Thymus (tissue), 11 donors: ENCODE results near the gene DEPP1. TPM values are rescaled to one million over a fixed set of nuclear protein-coding genes. Genes with fewer than 3 reads are reported as not detected.

Source experiments
- DNase-seq, 9 donors: peaks; one replicate each; pipeline ENCODE4 v3.0.0-alpha.2; 2013; ENCODE audit warnings: low spot score in 9 of 9, low read depth in 6 of 9, missing footprints in 1 of 9
- H3K27ac ChIP-seq, 2 donors: one replicate each; pipeline ENCODE4 v1.5.1; 2013; ENCODE audit warnings: control low read depth in 1 of 2, low read depth in 1 of 2, low read length in 1 of 2, mild to moderate bottlenecking in 1 of 2, moderate library complexity in 1 of 2
- H3K27me3 ChIP-seq, 2 donors: one replicate each; pipeline ENCODE4 v1.5.1; 2013; ENCODE audit warnings: low read length in 1 of 2; ENCODE audit not compliant: control insufficient read depth in 2 of 2, insufficient read depth in 1 of 2
- H3K36me3 ChIP-seq, 2 donors: one replicate each; pipeline ENCODE4 v1.5.1; 2013; ENCODE audit warnings: low read length in 1 of 2, mild to moderate bottlenecking in 1 of 2, moderate library complexity in 1 of 2; ENCODE audit not compliant: control insufficient read depth in 2 of 2, insufficient read depth in 2 of 2
- H3K4me1 ChIP-seq, 2 donors: one replicate each; pipeline ENCODE4 v1.5.1; 2013; ENCODE audit warnings: low read length in 2 of 2; ENCODE audit not compliant: control insufficient read depth in 2 of 2, insufficient read depth in 2 of 2
- H3K4me3 ChIP-seq, 2 donors: one replicate each; pipeline ENCODE4 v1.5.1; 2013; ENCODE audit warnings: low read length in 2 of 2, control low read depth in 1 of 2, mild to moderate bottlenecking in 1 of 2
- H3K9me3 ChIP-seq, 2 donors: one replicate each; pipeline ENCODE4 v1.5.1; 2013; ENCODE audit warnings: low read length in 1 of 2, mild to moderate bottlenecking in 1 of 2; ENCODE audit not compliant: control insufficient read depth in 2 of 2, insufficient read depth in 1 of 2
- WGBS: extraction: QIAGEN DNeasy Blood & Tissue Kit; methylation state at CpG from one replicate; pipeline ENCODE4 v1.1.7; 2013; 5-methylcytosine and 5-hydroxymethylcytosine counted together
- polyA plus RNA-seq: library from polyadenylated mRNA; stranded (reverse); fragments of 200-250 nt; gene quantifications from one replicate; pipeline ENCODE4 v1.2.3, GENCODE V29; 2013
- total RNA-seq: library from RNA; stranded (reverse); fragments of 120-200 nt; gene quantifications from one replicate; pipeline ENCODE4 v1.2.4, GENCODE V29; 2013
- donor health status: healthy.

Gene DEPP1
- total and polyA plus RNA-seq, 2 donors = 12.2 to 51.6 TPM

- peak overlapping the region in 1 of 2 donors; percentile 38 for H3K27ac ChIP-seq
- H3K4me1 ChIP-seq = peaks cover 11 to 21% of the 10 kb centered on the region in 2 donors
- whole genome bisulfite sequencing = 77% methylated on average over 10 of the region's 10 CpGs
- H3K27me3 ChIP-seq = no peaks in the 10 kb centered on the region
- H3K36me3 ChIP-seq = peaks cover 9 to 25% of the 10 kb centered on the region in 2 donors
- peaks cover 0 to 3% of the 10 kb centered on the region in 2 donors for H3K9me3 ChIP-seq
- no peak overlapping the region for H3K4me3 ChIP-seq
- DNase-seq = no peak
Observed at GRCh38 chr10:45003432-45004000, 24.9 kb upstream of the DEPP1 start.

- H3K4me1 ChIP-seq = peaks cover 14 to 30% of the 10 kb centered on the region in 2 donors
- 21% methylated on average over 13 of the region's 13 CpGs for WGBS
- peak; percentile 42 to 82 (median 59) for DNase-seq
Observed at GRCh38 chr10:45001381-45002148, 23.0 kb upstream of the DEPP1 start.

DNA sequence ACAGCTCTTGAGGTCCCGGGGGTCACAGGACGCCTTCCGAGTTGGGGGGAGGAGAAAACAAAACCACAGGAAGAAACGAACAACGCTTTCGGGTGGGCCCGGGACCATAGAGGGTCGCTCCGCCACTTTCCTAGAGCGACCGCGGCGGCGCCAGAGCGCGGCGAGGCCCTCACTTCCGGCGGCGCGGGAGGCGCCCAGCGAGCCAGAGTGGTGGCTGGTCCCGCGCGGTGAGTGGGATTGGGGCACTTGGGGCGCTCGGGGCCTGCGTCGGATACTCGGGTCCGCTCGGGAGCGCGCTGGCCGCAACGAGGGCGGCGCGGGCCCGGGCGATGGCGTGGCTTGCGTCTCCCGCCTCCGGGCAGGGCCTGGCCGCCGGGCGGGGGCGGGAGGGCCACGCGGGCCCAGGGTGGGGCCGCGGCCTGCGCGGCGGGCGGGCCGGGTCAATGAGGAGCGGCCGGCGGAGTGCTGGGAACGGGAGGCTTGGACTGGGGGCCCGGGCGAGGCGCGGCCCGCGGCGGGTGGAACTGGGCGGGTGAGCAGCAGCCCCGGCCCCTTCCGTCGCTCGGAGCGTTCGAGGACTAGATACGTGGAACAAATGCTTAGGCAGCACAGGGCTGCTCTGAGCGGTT lies 22.3 kb upstream of the DEPP1 start, which contains the start of gene ZNF22:
ZNF22 (plus strand) TSS at position 172 of the 629 bp plus-strand sequence. CDS start 2,446 bp downstream, outside the sequence.
- H3K27me3 ChIP-seq = no peaks in the 10 kb centered on the region
- DNase-seq = peak in 8 of 9 donors; percentile 71 to 95 (median 86)
- H3K9me3 ChIP-seq = peaks cover 0 to 3% of the 10 kb centered on the region in 2 donors
- H3K4me3 ChIP-seq = peak within 1 kb of the TSS; percentile 67 to 76
- peaks cover 9 to 25% of the 10 kb centered on the region in 2 donors for H3K36me3 ChIP-seq
- under 1% methylated on average over 79 of the region's 79 CpGs for WGBS
- H3K4me1 ChIP-seq = peaks cover 21 to 37% of the 10 kb centered on the region in 2 donors
- H3K27ac ChIP-seq = peak within 1 kb of the TSS; percentile 93 to 95

More at GRCh38 chr10:45001381-45002148, 23.0 kb upstream of the DEPP1 start:
- peak overlapping the region; percentile 93 to 95 for H3K27ac ChIP-seq
- H3K4me3 ChIP-seq = peak overlapping the region; percentile 67 to 76
- peaks cover 0 to 3% of the 10 kb centered on the region in 2 donors for H3K9me3 ChIP-seq
- peaks cover 9 to 25% of the 10 kb centered on the region in 2 donors for H3K36me3 ChIP-seq
- H3K27me3 ChIP-seq = no peaks in the 10 kb centered on the region

DNA sequence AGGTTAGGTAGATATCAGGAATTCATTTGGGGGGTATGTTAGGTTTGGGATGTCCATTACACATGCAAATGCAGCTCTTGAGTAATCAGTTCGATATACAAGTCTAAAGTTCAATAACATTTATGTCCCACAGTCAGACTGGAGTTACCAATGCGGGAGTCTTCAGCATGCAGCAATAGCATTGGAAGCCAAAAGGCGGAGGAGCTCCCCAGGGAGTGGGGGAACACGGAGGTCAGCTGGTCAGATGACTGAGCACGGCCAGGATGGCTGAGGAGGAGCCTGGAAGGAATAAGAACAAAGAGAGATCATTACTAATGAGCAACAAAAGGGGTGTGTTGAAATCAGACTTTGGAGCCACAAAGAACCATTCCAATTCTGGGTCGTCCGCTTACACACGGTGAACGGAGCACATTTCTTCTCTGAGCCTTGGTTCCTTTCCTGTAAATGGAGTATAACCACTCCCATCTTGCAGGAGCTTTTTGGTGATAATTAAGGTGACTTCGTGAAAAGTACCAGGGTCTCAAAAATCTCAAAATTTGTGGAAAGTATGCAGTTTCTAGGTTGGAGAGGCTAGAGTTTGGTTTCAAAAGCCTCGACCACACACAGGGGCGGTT lies 21.6 kb upstream of the DEPP1 start:
- peak overlapping the region; percentile 88 to 95 for H3K27ac ChIP-seq
- no peaks in the 10 kb centered on the region for H3K27me3 ChIP-seq
- DNase-seq = peak in 1 of 9 donors; percentile 75
- H3K9me3 ChIP-seq = peaks cover 0 to 3% of the 10 kb centered on the region in 2 donors
- peak overlapping the region; percentile 67 to 76 for H3K4me3 ChIP-seq
- peaks cover 27 to 44% of the 10 kb centered on the region in 2 donors for H3K4me1 ChIP-seq
- 33% methylated on average over 12 of the region's 12 CpGs for WGBS
- peaks cover 9 to 19% of the 10 kb centered on the region in 2 donors for H3K36me3 ChIP-seq

DNA sequence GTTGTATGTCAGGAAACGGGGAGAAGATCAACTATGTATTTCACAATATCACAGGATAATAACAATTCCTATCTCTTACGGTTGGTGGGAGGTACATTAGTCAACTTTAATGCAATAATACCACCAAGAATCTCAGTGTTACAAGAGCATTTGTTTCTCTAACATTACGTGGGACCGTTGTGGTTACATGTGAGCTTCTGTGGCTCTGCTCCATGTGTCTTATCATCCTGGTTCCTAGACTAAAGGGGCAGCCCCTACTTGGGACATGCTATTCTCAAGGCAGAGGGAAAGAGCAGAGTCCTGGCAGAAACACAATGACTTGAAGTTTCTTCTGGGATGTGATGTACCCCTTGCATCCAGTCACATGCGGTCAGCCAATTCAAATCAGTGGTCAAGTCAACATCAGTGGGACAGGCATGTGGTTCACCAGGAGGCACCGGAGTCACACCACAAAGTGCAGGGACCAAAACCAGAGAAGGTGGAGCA lies 19.6 kb upstream of the DEPP1 start:
- Histone ChIP-seq H3K27me3 (peaks cover 0 to 4% of the 10 kb centered on the region in 2 donors), H3K36me3 (peaks cover 0 to 1% of the 10 kb centered on the region in 2 donors), H3K4me1 (peaks cover 28 to 44% of the 10 kb centered on the region in 2 donors), H3K27ac (no peak overlapping the region), H3K4me3 (no peak overlapping the region), H3K9me3 (peaks cover 0 to under 1% of the 10 kb centered on the region in 2 donors)
- WGBS = 95% methylated on average over 6 of the region's 6 CpGs
- DNase-seq = no peak

- H3K36me3 ChIP-seq = peaks cover 0 to 2% of the 10 kb centered on the region in 2 donors
- peak overlapping the region in 1 of 2 donors; percentile 33 for H3K27ac ChIP-seq
- peaks cover 0 to 6% of the 10 kb centered on the region in 2 donors for H3K27me3 ChIP-seq
- no peak overlapping the region for H3K4me3 ChIP-seq
- no peak for DNase-seq
- no peaks in the 10 kb centered on the region for H3K9me3 ChIP-seq
- 98% methylated on average over 6 of the region's 6 CpGs for WGBS
- H3K4me1 ChIP-seq = peaks cover 26 to 44% of the 10 kb centered on the region in 2 donors
Observed at GRCh38 chr10:44997105-44997748, 18.6 kb upstream of the DEPP1 start.

GRCh38 chr10:44995914-44996669 lies 17.5 kb upstream of the DEPP1 start:
- H3K36me3 ChIP-seq = peaks cover 0 to 2% of the 10 kb centered on the region in 2 donors
- H3K9me3 ChIP-seq = no peaks in the 10 kb centered on the region
- WGBS = 7% methylated on average over 9 of the region's 9 CpGs
- peaks cover 0 to 6% of the 10 kb centered on the region in 2 donors for H3K27me3 ChIP-seq
- H3K4me1 ChIP-seq = peaks cover 26 to 44% of the 10 kb centered on the region in 2 donors
- DNase-seq = peak in 3 of 9 donors; percentile 50 to 70 (median 52)
- H3K27ac ChIP-seq = peak overlapping the region; percentile 57 to 71
- H3K4me3 ChIP-seq = no peak overlapping the region

DNA sequence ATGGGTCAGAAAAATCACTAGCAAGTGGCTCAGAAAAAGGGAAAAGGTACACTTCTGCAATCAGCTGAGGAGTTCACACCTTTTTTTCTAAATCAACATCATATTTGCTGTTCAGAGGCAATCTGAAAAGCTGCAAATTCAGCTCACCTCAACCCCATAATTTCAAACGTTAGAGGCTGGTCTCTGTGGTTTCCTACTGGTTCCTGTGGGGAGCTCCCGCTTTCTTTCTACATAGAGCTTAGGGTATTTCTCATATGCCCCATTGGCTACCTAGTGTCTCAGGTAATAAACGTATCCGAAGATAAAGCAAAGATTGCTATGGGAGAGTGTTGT lies 16.9 kb upstream of the DEPP1 start:
- peak in 1 of 9 donors; percentile 64 for DNase-seq
- no peak overlapping the region for H3K4me3 ChIP-seq
- H3K9me3 ChIP-seq = no peaks in the 10 kb centered on the region
- peak overlapping the region in 1 of 2 donors; percentile 71 for H3K27ac ChIP-seq
- peaks cover 0 to 6% of the 10 kb centered on the region in 2 donors for H3K27me3 ChIP-seq
- WGBS = 6% methylated on average over 4 of the region's 4 CpGs
- H3K36me3 ChIP-seq = peaks cover 0 to 2% of the 10 kb centered on the region in 2 donors
- peaks cover 26 to 46% of the 10 kb centered on the region in 2 donors for H3K4me1 ChIP-seq
